Mucosa of rectum (tissue), 2 donors: ENCODE results near the gene RENBP.

Experiments
- H3K27ac ChIP-seq, 2 donors: one replicate each; pipeline ENCODE4 v1.7.0; 2013; ENCODE audit warnings: inconsistent platforms in 2 of 2, low read depth in 2 of 2, low read length in 2 of 2
- H3K27me3 ChIP-seq, 2 donors: one replicate each; pipeline ENCODE4 v1.7.0; 2013; ENCODE audit warnings: low read length in 2 of 2; ENCODE audit not compliant: control insufficient read depth in 2 of 2, insufficient read depth in 2 of 2
- H3K36me3 ChIP-seq, 2 donors: one replicate each; pipeline ENCODE4 v1.7.0; 2013; ENCODE audit warnings: low read length in 2 of 2; ENCODE audit not compliant: control insufficient read depth in 2 of 2, insufficient read depth in 2 of 2
- H3K4me1 ChIP-seq, 2 donors: one replicate each; pipeline ENCODE4 v1.7.0; 2013; ENCODE audit warnings: low read length in 2 of 2, mild to moderate bottlenecking in 1 of 2; ENCODE audit not compliant: control insufficient read depth in 2 of 2, insufficient read depth in 2 of 2
- H3K4me3 ChIP-seq, 2 donors: one replicate each; pipeline ENCODE4 v1.7.0; 2013; ENCODE audit warnings: low read length in 2 of 2
- H3K9ac ChIP-seq, 2 donors: one replicate each; pipeline ENCODE4 v1.7.0; 2013; ENCODE audit warnings: low read length in 2 of 2, low read depth in 1 of 2, mild to moderate bottlenecking in 1 of 2
- H3K9me3 ChIP-seq, 2 donors: one replicate each; pipeline ENCODE4 v1.7.0; 2013; ENCODE audit warnings: low read length in 2 of 2; ENCODE audit not compliant: control insufficient read depth in 2 of 2
- donor health status: healthy.
- donor health status: Normal muscosa, but diverticular disease.

Gene RENBP

DNA sequence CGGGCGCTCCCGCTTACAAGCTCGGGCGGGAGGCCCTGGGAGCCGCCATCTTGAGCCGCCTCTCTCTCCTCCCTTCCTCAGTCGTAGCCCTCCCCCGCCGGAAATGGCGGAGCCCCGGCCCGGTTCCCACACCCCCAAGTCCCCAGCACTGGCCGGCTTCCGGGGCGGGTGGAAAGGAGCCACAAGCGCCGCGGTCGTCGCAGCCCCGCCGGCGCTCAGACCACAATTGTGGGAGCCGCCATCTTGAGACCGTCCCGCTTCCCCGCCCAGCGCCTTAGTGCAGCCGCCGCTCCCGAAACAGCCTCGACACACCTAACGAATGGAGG is 26.6 kb upstream of the RENBP start:
- peak overlapping the region; percentile 93 to 98 for H3K9ac ChIP-seq
- H3K27me3 ChIP-seq = no peaks in the 10 kb centered on the region
- no peaks in the 10 kb centered on the region for H3K36me3 ChIP-seq
- peak overlapping the region; percentile 99 to 100 for H3K27ac ChIP-seq
- H3K4me1 ChIP-seq = peaks cover 42 to 52% of the 10 kb centered on the region in 2 donors
- no peaks in the 10 kb centered on the region for H3K9me3 ChIP-seq
- peak overlapping the region; percentile 88 to 97 for H3K4me3 ChIP-seq

DNA sequence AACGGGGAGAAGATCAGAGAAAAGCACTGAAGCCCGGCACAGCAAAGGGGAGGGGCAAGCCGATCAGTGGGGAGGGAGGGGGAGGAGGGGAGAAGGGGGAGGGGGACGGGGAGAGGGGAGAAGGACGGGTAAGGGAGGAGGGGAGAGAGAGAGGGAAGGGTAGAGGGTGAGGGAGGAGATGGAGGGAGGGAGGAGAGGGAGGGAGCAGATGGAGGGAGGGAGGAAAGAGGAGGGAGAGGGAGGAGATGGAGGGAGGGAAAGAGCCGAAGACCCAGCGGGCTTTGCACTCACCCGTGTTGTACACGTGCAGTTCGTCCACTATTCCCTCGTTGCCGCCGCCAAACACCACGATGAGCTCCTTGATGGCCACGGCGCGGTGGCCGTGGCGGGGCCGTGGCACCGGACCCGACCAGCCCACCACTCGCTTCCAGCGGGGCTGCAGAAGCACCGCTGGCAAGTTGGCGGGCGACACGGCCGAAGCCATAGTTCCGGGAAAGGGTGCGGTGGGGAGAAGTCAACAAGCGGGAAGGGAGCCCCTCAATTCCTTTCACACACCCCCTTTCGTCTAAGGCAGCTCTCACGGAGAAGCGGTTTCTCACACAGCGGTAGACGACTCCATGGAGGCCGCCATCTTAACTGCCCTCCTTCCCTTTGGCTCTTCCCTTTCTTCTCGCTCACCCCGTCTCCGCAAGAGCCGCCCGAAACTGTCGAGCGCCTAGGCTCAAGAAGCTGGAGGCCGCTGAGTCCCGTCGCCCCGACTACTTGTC is 26.1 kb upstream of the RENBP start:
- H3K9me3 ChIP-seq = no peaks in the 10 kb centered on the region
- peaks cover 42 to 52% of the 10 kb centered on the region in 2 donors for H3K4me1 ChIP-seq
- H3K36me3 ChIP-seq = no peaks in the 10 kb centered on the region
- peak overlapping the region; percentile 99 to 100 for H3K27ac ChIP-seq
- peak overlapping the region; percentile 93 to 98 for H3K9ac ChIP-seq
- H3K27me3 ChIP-seq = no peaks in the 10 kb centered on the region
- H3K4me3 ChIP-seq = peak overlapping the region; percentile 88 to 97

DNA sequence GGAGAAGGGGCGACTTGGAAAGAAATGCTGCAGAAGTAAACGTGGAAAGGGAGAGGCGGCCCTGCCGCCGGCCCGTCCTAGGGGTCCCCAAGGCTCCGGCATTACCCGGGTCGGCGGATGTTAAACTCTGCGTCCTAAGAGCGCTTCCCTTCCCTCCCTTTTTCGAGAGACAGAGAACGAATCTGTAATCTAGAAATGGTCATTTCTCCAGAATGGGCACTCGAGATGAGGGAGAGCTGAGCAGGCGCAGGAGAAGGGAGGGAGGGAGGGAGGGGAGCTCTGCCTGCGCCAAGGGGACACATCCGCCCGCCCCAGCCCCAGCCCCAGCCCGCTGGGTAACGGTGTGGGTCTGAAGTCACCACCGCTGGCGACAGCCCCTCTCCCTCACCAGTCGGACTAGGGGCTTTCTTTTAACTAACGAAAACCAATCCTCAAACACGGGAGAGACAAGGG is 25.5 kb upstream of the RENBP start:
- Histone ChIP-seq H3K9ac (peak overlapping the region in 1 of 2 donors; percentile 34), H3K27ac (peak overlapping the region; percentile 17 to 100), H3K27me3 (no peaks in the 10 kb centered on the region), H3K9me3 (no peaks in the 10 kb centered on the region), H3K4me3 (peak overlapping the region; percentile 88 to 97), H3K36me3 (no peaks in the 10 kb centered on the region), H3K4me1 (peaks cover 42 to 52% of the 10 kb centered on the region in 2 donors)

DNA sequence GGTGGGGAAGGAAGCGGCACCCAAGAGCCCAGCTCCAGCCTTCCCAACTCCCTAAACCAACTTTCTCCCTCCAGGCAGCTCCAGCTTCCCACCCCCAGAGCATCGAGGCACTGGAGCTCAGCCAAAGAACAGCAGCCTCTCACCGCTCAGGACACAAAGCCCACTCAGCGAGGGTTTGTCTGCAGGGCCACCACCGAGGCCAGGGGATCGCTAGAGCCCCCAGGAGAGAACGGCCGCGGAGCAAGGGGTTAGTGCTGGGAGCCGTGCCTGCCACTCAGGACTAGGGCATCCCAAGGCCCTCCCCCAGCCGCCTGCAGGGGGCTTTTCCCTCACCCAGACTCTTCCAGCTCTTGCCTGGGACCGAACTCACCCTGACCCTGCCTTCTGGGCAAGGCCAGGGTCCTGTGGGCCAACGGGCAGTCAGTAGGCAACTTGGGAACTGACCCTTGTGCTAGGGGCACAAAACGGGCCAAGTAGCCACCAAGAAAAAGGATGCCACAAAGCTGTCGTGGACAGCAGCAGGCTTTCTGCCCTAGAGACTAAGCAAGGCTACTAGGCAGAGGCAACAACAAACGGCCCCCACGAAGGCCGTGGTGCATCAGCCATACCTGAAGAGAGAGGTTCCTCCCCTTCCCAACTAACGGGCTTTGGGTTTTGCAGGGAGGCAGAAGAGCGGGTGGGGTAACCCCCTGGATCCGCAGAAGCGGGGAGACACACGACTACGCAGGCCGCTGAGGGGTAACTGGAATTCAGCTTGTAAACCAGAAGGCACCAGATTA is 24.9 kb upstream of the RENBP start:
- peak overlapping the region; percentile 17 to 100 for H3K27ac ChIP-seq
- no peaks in the 10 kb centered on the region for H3K36me3 ChIP-seq
- peak overlapping the region; percentile 88 to 97 for H3K4me3 ChIP-seq
- no peaks in the 10 kb centered on the region for H3K9me3 ChIP-seq
- H3K27me3 ChIP-seq = no peaks in the 10 kb centered on the region
- H3K4me1 ChIP-seq = peaks cover 37 to 48% of the 10 kb centered on the region in 2 donors
- peak overlapping the region; percentile 34 to 38 for H3K9ac ChIP-seq

DNA sequence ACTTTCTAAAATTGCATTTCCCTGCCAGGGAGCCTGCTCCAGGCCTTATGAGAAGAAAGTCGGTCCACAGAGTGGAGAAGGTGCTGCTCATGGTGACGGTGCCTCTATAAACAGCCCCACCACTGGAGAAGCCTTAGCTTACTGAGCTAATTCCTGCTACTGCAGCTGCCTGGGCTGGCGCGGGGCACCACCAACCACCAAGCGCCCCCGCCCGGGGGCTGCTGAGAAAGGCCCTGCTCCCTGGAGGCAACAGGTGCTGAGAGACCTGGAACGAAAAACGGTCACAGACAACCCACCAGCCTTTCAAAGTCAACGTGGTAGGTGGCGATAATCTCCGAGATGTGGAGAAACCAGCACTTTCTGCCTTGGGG is 24.3 kb upstream of the RENBP start:
- Histone ChIP-seq H3K9me3 (no peaks in the 10 kb centered on the region), H3K27ac (peak overlapping the region in 1 of 2 donors; percentile 100), H3K4me3 (peak overlapping the region; percentile 88 to 97), H3K4me1 (peaks cover 31 to 42% of the 10 kb centered on the region in 2 donors), H3K36me3 (no peaks in the 10 kb centered on the region), H3K27me3 (no peaks in the 10 kb centered on the region), H3K9ac (peak overlapping the region in 1 of 2 donors; percentile 38)

DNA sequence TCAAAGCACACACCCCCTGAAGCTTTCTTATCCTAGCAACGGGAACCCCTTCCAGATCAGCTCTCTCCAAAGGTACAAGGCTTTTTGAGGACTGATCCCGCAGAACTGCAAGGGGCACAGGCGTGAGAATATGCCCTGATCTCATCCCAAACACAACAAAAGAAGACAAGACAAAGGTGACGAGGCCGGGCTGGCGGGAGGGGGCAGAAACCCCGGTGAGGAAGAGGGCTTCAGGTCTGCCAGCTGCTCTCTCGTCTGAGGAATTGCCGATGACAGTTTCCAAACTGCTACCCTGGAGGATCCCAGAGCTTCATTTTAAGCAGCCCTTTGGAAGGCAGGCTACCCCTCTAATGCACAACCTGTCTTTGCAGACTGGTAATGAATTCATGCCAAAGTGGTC is 23.8 kb upstream of the RENBP start:
- H3K9ac ChIP-seq = no peak overlapping the region

DNA sequence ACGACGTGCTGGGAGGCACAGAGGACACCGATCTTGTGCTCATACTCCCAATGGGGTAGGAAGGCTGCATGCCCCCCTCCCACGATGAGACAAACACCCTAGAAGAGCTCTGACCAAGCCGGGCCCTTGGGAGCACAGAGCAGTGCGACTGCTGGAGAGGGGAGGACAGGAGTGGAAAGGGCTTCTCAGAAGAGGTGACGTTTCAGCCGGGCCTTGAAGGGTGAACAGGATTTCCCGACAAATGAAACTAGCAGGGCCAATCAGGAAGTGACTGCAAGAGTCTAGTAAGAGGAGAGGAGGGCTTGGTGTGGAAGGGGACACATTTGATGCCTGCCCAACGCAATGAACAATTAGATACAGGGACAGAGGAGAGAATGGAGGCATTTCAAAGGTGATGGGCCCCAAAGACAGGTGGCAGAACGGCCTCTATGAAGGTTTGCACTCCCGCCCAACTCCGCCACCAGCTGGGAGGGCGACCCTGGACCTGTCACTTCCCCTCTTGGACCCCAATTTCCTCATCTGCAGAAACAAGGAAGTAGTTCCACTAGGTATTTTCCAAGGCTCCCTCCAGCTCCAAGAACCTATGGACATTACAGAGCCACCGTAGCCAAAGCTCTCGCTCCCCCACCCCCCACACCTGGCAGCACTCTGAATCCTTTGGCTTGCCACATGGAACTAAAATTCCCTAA is 23.2 kb upstream of the RENBP start:
- no peaks in the 10 kb centered on the region for H3K27me3 ChIP-seq
- peak overlapping the region; percentile 34 to 100 for H3K27ac ChIP-seq
- peaks cover 0 to 10% of the 10 kb centered on the region in 2 donors for H3K36me3 ChIP-seq
- no peak overlapping the region for H3K9ac ChIP-seq
- no peaks in the 10 kb centered on the region for H3K9me3 ChIP-seq
- H3K4me1 ChIP-seq = peaks cover 25 to 36% of the 10 kb centered on the region in 2 donors
- H3K4me3 ChIP-seq = peak overlapping the region in 1 of 2 donors; percentile 56

More for the DNA sequence above, 23.8 kb upstream of the RENBP start:
- Histone ChIP-seq H3K9me3 (no peaks in the 10 kb centered on the region), H3K4me3 (peak overlapping the region in 1 of 2 donors; percentile 97), H3K27ac (peak overlapping the region; percentile 34 to 100), H3K27me3 (no peaks in the 10 kb centered on the region), H3K4me1 (peaks cover 26 to 38% of the 10 kb centered on the region in 2 donors), H3K36me3 (peaks cover 0 to 4% of the 10 kb centered on the region in 2 donors)

DNA sequence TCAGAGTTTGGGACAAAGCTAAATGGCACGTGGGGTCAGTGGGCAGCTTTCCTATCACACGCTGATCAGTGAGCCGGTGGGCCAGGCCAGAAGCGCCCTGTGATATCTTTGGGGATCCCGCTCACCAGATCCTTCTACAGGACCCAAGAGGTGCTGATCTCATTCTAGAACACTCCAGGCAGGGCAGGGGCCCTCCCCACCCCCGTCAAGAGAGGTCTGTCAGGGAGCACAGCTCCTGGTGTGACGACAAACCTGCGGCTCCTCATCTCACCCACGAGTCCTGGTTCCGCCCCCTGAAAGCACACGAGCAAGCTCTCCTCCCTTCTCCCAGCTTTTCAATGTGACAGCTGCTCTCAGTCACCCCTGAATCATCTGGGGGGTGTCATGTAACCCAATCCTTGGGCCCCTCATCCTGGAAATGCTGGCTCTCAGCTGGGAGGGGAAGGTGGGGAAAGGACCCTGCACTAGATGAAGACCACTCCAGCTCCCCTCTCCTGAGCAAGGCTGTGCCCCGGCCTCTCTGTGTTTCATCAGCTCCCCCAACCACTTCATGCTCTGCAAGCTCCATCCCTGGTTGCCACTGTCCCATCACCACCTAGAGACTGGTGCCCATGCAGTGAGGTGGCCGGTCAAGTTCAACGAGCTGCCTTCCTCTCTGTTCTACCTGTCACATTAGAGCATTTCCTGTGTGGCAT is 22.5 kb upstream of the RENBP start:
- H3K4me3 ChIP-seq = peak overlapping the region in 1 of 2 donors; percentile 28
- H3K27ac ChIP-seq = peak overlapping the region; percentile 2 to 100
- H3K9me3 ChIP-seq = no peaks in the 10 kb centered on the region
- no peak overlapping the region for H3K9ac ChIP-seq
- peaks cover 4 to 17% of the 10 kb centered on the region in 2 donors for H3K36me3 ChIP-seq
- no peaks in the 10 kb centered on the region for H3K27me3 ChIP-seq
- peaks cover 25 to 36% of the 10 kb centered on the region in 2 donors for H3K4me1 ChIP-seq

DNA sequence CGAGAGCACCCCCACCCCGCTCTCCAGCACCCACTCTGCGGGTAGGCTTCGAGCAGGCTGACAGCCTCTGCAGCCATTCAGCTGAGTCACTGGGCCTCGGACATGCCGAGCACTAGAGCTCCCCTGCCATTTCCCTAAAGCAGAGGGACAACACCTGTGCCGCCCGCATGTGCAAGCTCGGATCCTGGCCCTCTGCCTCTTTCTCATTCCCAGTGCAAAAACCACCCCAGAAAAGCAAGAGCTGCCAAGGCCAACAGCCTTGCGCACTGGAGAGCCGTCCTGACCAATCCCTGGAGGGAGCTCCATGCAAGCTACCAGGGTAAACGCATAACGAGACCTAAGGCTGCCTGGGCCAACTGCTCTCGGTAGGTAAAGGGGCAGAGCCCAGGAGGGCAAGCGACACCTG is 21.8 kb upstream of the RENBP start:
- Histone ChIP-seq H3K9ac (no peak overlapping the region), H3K27me3 (no peaks in the 10 kb centered on the region), H3K9me3 (no peaks in the 10 kb centered on the region), H3K27ac (peak overlapping the region in 1 of 2 donors; percentile 100), H3K4me1 (peaks cover 25 to 36% of the 10 kb centered on the region in 2 donors), H3K4me3 (no peak overlapping the region), H3K36me3 (peaks cover 6 to 23% of the 10 kb centered on the region in 2 donors)
